KMS-11 (cell line): ENCODE results near the gene SRP54.
"Not testable (repeated sequence)": the region's sequence is repeated elsewhere in the genome, so short reads cannot be mapped to it uniquely, and the experiment has no call there.

ENCODE experiments used
- H2AFZ ChIP-seq: fragments of 200-600 bp; sonication (generic); 2 replicates; pipeline ENCODE4 v1.6.1; 2016; ENCODE audit warnings: antibody characterized with exemption, mixed run types, low read depth
- H3K27ac ChIP-seq: fragments of 200-600 bp; sonication (generic); 2 replicates; pipeline ENCODE4 v1.6.1; 2016; ENCODE audit warnings: mild to moderate bottlenecking, mixed run types
- H3K27me3 ChIP-seq: fragments of 200-600 bp; sonication (generic); 2 replicates; pipeline ENCODE4 v1.6.1; 2017; ENCODE audit warnings: mild to moderate bottlenecking, low read depth, mixed run types, moderate library complexity; ENCODE audit not compliant: insufficient read depth
- H3K36me3 ChIP-seq: fragments of 200-600 bp; sonication (generic); 2 replicates; pipeline ENCODE4 v1.6.1; 2017; ENCODE audit warnings: mild to moderate bottlenecking, mixed run types; ENCODE audit not compliant: insufficient read depth
- H3K4me1 ChIP-seq: fragments of 200-600 bp; sonication (generic); 2 replicates; pipeline ENCODE4 v1.6.1; 2016; ENCODE audit warnings: mild to moderate bottlenecking, low read depth, mixed run types; ENCODE audit not compliant: poor library complexity, severe bottlenecking
- H3K4me2 ChIP-seq: fragments of 200-600 bp; sonication (generic); 2 replicates; pipeline ENCODE4 v1.7.0; 2016; ENCODE audit warnings: mild to moderate bottlenecking, mixed run types
- H3K4me3 ChIP-seq: fragments of 200-600 bp; sonication (generic); IDR thresholded peaks from 2 replicates; pipeline ENCODE4 v1.6.1; 2017; ENCODE audit warnings: low read depth, low read length, mixed read lengths; ENCODE audit not compliant: insufficient read depth
- H3K79me2 ChIP-seq: fragments of 200-600 bp; sonication (generic); 2 replicates; pipeline ENCODE4 v1.6.1; 2016; ENCODE audit warnings: low read depth, mixed run types; ENCODE audit not compliant: insufficient read depth
- H3K9ac ChIP-seq: fragments of 200-600 bp; sonication (generic); 2 replicates; pipeline ENCODE4 v1.6.1; 2016; ENCODE audit warnings: mild to moderate bottlenecking, mixed run types
- H4K20me1 ChIP-seq: fragments of 200-600 bp; sonication (generic); 2 replicates; pipeline ENCODE4 v1.6.1; 2016; ENCODE audit warnings: mild to moderate bottlenecking, mixed run types; ENCODE audit not compliant: insufficient read depth
- TF ChIP-seq, protein P1 (sequence below): fragments of 200-600 bp; sonication (generic); conservative IDR thresholded peaks from 2 replicates; pipeline ENCODE4 v1.6.1; 2017; ENCODE audit warnings: low read depth, mild to moderate bottlenecking, antibody characterized with exemption, low read length, moderate library complexity, mixed read lengths

The SRP54 gene

DNA sequence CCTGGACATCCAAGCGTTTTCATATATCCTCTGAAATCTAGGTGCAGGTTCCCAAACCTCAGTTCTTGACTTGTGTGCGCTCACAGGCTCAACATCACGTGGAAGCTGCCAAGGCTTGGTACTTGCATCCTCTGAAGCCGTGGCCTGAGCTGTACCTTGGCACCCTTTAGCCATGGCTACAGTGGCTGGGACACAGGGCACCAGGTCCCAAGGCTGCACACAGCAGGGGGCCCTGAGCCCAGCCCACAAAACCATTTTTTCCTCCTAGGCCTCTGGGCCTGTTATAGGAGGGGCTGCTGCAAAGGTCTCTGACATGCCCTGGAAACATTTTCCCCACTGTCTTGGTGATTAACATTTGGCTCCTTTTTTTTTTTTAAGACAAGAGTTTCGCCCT is 51.6 kb downstream of the SRP54 start:
- no peak overlapping the region for H3K4me3 ChIP-seq
- no peaks in the 10 kb centered on the region for H4K20me1 ChIP-seq
- no peaks in the 10 kb centered on the region for H3K4me1 ChIP-seq
- no peak overlapping the region for H2AFZ ChIP-seq
- no peaks in the 10 kb centered on the region for H3K27me3 ChIP-seq
- no peak overlapping the region for H3K4me2 ChIP-seq
- no peak overlapping the region for H3K27ac ChIP-seq
- H3K79me2 ChIP-seq: no peaks in the 10 kb centered on the region
- H3K9ac ChIP-seq: no peak overlapping the region
- no peaks in the 10 kb centered on the region for H3K36me3 ChIP-seq
- TF ChIP-seq, protein P1, sequence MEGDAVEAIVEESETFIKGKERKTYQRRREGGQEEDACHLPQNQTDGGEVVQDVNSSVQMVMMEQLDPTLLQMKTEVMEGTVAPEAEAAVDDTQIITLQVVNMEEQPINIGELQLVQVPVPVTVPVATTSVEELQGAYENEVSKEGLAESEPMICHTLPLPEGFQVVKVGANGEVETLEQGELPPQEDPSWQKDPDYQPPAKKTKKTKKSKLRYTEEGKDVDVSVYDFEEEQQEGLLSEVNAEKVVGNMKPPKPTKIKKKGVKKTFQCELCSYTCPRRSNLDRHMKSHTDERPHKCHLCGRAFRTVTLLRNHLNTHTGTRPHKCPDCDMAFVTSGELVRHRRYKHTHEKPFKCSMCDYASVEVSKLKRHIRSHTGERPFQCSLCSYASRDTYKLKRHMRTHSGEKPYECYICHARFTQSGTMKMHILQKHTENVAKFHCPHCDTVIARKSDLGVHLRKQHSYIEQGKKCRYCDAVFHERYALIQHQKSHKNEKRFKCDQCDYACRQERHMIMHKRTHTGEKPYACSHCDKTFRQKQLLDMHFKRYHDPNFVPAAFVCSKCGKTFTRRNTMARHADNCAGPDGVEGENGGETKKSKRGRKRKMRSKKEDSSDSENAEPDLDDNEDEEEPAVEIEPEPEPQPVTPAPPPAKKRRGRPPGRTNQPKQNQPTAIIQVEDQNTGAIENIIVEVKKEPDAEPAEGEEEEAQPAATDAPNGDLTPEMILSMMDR: no peak

DNA sequence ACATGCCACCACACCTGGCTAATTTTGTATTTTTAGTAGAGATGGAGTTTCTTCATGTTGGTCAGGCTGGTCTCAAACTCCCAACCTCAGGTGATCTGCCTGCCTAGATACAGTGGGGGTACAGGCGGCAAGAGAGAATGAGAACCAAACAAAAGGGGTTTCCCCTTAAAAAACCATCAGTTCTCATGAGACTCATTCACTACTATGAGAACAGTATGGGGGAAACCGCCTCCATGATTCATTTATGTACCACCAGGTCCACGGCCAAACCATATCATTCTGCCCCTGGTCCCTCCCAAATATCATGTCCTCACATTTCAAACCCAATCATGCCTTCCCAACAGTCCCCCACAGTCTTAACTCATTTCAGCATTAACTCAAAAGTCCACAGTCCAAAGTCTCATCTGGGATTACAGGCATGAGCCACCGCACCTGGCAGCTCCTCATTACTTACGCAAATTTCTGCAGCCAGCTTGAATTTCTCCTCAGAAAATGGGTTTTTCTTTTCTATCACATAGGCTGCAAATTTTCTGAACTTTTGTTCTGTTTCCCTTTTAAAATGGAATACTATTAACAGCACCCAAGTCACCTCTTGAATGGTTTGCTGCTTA is 52.3 kb downstream of the SRP54 start:
- not testable (repeated sequence) for H3K4me1 ChIP-seq, H2AFZ ChIP-seq, H3K36me3 ChIP-seq, H3K4me2 ChIP-seq, H3K4me3 ChIP-seq, H3K27me3 ChIP-seq, H3K79me2 ChIP-seq, H3K27ac ChIP-seq, H3K9ac ChIP-seq, H4K20me1 ChIP-seq

DNA sequence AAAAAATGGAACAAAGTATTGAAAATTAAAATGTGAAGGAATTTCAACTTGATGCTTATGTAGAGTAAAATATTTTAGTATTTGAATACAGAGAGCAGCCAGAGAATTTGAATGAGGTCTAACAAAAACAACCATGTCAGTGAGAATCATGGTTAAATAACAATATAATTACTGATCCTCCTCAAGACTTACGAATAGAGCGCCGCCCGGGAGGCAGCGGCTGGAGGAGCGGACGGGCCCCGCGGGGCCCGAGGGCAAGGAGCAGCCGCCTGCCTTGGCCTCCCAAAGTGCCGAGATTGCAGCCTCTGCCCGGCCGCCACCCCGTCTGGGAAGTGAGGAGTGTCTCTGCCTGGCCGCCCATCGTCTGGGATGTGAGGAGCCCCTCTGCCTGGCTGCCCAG is 55.5 kb downstream of the SRP54 start:
- not testable (repeated sequence) for H3K27ac ChIP-seq, H2AFZ ChIP-seq, H3K9ac ChIP-seq, H3K4me1 ChIP-seq, H3K4me3 ChIP-seq, H3K36me3 ChIP-seq, H3K27me3 ChIP-seq, H4K20me1 ChIP-seq, H3K79me2 ChIP-seq, H3K4me2 ChIP-seq

DNA sequence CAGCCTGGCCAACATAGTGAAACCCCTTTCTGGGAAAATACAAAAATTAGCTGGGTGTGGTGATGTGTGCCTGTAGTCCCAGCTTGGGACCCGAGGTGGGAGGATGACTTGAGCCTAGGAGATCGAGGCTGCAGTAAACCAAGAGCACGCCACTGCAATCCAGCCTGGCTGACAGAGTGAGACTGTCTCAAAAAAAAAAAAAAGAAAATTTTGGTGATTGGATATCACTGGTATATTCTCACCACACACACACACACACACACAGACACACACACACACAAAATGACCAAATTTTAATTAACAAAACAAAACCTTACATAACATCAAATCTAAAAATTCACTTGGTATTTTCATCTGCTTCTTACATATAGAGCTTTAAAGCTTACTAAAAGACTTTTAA is 59.8 kb downstream of the SRP54 start:
- Histone ChIP-seq H2AFZ (no peak overlapping the region), H3K36me3 (no peaks in the 10 kb centered on the region), H3K9ac (no peak overlapping the region), H4K20me1 (no peaks in the 10 kb centered on the region), H3K4me1 (peaks cover 11% of the 10 kb centered on the region), H3K79me2 (no peaks in the 10 kb centered on the region), H3K27me3 (no peaks in the 10 kb centered on the region), H3K4me3 (no peak overlapping the region), H3K4me2 (no peak overlapping the region), H3K27ac (no peak overlapping the region)
- TF ChIP-seq, protein P1: no peak

DNA sequence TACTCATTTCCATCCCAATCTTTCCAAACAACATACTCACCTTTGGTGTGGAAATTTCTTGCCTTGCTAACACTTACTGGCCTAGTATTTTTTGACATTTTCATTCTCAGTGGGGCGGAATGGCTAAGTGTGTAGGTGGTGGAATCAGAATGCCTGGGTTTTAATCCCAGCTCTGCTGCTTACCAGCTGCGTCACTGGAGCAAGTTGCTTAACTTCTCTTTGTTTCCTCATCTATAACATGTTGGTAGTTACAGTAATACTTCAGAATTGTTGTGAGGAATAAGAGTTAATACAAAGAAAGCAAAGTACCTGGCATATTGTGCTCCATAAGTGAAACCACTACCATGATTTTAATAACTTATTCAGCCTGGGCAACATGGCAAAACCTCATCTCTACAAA is 60.3 kb downstream of the SRP54 start:
- H3K9ac ChIP-seq: no peak overlapping the region
- TF ChIP-seq, protein P1: no peak
- no peak overlapping the region for H2AFZ ChIP-seq
- no peaks in the 10 kb centered on the region for H3K79me2 ChIP-seq
- no peak overlapping the region for H3K4me3 ChIP-seq
- peaks cover 15% of the 10 kb centered on the region for H3K4me1 ChIP-seq
- no peaks in the 10 kb centered on the region for H3K36me3 ChIP-seq
- H3K27me3 ChIP-seq: no peaks in the 10 kb centered on the region
- H4K20me1 ChIP-seq: no peaks in the 10 kb centered on the region
- H3K4me2 ChIP-seq: no peak overlapping the region
- H3K27ac ChIP-seq: no peak overlapping the region
